CD4-positive, alpha-beta T cell (primary cell): ENCODE measurements around the gene ANAPC5. TPM values are rescaled to one million over a fixed set of nuclear protein-coding genes. Genes with fewer than 3 reads are reported as not detected.
"Not testable (repeated sequence)": the region's sequence is repeated elsewhere in the genome, so short reads cannot be mapped to it uniquely, and the experiment has no call there.

Source experiments
- ATAC-seq: fragments of 200-7000 bp; cut with Tn5 transposase; one replicate; pipeline ENCODE4 v1.10.0; 2022; ENCODE audit warnings: mild to moderate bottlenecking; ENCODE audit not compliant: poor library complexity
- CTCF ChIA-PET: fragments of 350-600 bp; sonication (Branson Sonifier 250); formaldehyde crosslinking; loops from one replicate; lab custom pipeline; 2021; ENCODE audit warnings: antibody characterized with exemption, inconsistent platforms; lab: Charles Lee
- POLR2A ChIA-PET: fragments of 350-600 bp; sonication (Branson Sonifier 250); formaldehyde crosslinking; loops from one replicate; lab custom pipeline; 2021; ENCODE audit warnings: antibody characterized with exemption, inconsistent platforms; lab: Charles Lee
- DNase-seq, 14 experiments: peaks; one replicate each; pipeline ENCODE4 v3.0.0-alpha.2; 2013 to 2020; ENCODE audit warnings: mixed read lengths in 2 of 14
- H3K27ac ChIP-seq, 2 donors: one replicate each; pipeline versions ENCODE4 v1.5.1 to v1.7.0; 2013; ENCODE audit warnings: low read length in 2 of 2, low read depth in 1 of 2, mild to moderate bottlenecking in 1 of 2
- H3K27me3 ChIP-seq, 2 experiments: 1 replicate in 1 of 2; 2 replicates in 1 of 2; pipeline versions ENCODE4 v1.6.1 to v1.7.0; 2013; ENCODE audit warnings: low read length in 2 of 2, control low read depth in 1 of 2, mild to moderate bottlenecking in 1 of 2, moderate library complexity in 1 of 2; ENCODE audit not compliant: insufficient read depth in 2 of 2, control insufficient read depth in 1 of 2
- H3K36me3 ChIP-seq: one replicate; pipeline ENCODE4 v1.6.1; 2013; ENCODE audit warnings: low read length, control low read depth; ENCODE audit not compliant: insufficient read depth
- H3K4me1 ChIP-seq: one replicate; pipeline ENCODE4 v1.6.1; 2013; ENCODE audit warnings: low read length, control low read depth; ENCODE audit not compliant: insufficient read depth
- H3K4me3 ChIP-seq: one replicate; pipeline ENCODE4 v1.5.1; 2013; ENCODE audit warnings: mild to moderate bottlenecking, low read length, moderate library complexity
- H3K9me3 ChIP-seq, 2 experiments: 1 replicate in 1 of 2; 2 replicates in 1 of 2; pipeline versions ENCODE4 v1.6.1 to v1.7.0; 2013; ENCODE audit warnings: low read length in 2 of 2, mild to moderate bottlenecking in 2 of 2, control low read depth in 1 of 2, moderate library complexity in 1 of 2; ENCODE audit not compliant: control insufficient read depth in 1 of 2, insufficient read depth in 1 of 2
- H3K27ac Mint-ChIP-seq: one replicate; pipeline ENCODE4 v1.8.0; 2020; ENCODE audit warnings: mixed read lengths
- H3K27me3 Mint-ChIP-seq: one replicate; pipeline ENCODE4 v1.8.0; 2021; ENCODE audit warnings: mixed read lengths
- H3K36me3 Mint-ChIP-seq: one replicate; pipeline ENCODE4 v1.8.0; 2021; ENCODE audit warnings: low read depth, mixed read lengths
- H3K4me1 Mint-ChIP-seq: one replicate; pipeline ENCODE4 v1.8.0; 2021; ENCODE audit warnings: low read depth, mixed read lengths
- H3K4me3 Mint-ChIP-seq: one replicate; pipeline ENCODE4 v1.8.0; 2020; ENCODE audit warnings: mild to moderate bottlenecking, mixed read lengths
- H3K9me3 Mint-ChIP-seq: one replicate; pipeline ENCODE4 v1.8.0; 2020; ENCODE audit warnings: mixed read lengths
- intact Hi-C, 2 experiments: fragments of 100-400 bp; cut with DNase I in 1 of 2; cut with micrococcal nuclease in 1 of 2; formaldehyde crosslinking; loops; one replicate each; pipeline versions ENCODE4 v1.15.1 to v1.9.0; 2023 to 2025; cut with DNase I, micrococcal nuclease
- total RNA-seq, 174 experiments: library from RNA in 2 of 174; stranded (reverse) in 2 of 174; gene quantifications; one replicate each; pipeline ENCODE4 v1.2.3 and lab custom pipeline; 2021 to 2026
- TF ChIP-seq, protein P1 (sequence below): fragments of 200-600 bp; IDR thresholded peaks from one replicate; pipeline ENCODE4 v1.8.0; 2022; ENCODE audit warnings: antibody characterized with exemption, mild to moderate bottlenecking

Gene ANAPC5
- total RNA-seq, 2 experiments from 2014 or later = 88.2 to 96.2 TPM

DNA sequence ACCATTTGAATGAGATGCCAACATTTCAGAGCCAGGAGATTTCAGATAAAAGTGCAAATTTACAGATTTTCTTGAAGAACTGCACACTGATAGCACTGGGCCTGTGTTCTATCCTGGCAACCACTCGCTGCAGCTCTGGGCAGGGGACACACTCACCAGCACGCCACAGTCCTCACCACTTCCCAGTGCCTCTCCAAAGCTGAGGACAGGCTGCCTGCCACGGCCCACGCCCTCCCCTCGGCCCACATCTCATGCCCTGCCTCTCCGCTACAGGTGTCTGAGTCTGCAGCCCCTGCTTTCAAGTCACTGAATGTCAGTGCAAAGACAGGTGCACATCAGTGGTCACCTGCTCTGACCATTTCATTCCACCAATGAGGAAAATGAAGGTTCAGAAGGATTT is 68.4 kb downstream of the ANAPC5 start:
- no peak overlapping the region for H3K27ac Mint-ChIP-seq
- no peak overlapping the region for H3K4me3 ChIP-seq
- POLR2A ChIA-PET = no interaction called here
- H3K9me3 Mint-ChIP-seq = no peaks in the 10 kb centered on the region
- H3K27me3 Mint-ChIP-seq = no peaks in the 10 kb centered on the region
- TF ChIP-seq, protein P1, sequence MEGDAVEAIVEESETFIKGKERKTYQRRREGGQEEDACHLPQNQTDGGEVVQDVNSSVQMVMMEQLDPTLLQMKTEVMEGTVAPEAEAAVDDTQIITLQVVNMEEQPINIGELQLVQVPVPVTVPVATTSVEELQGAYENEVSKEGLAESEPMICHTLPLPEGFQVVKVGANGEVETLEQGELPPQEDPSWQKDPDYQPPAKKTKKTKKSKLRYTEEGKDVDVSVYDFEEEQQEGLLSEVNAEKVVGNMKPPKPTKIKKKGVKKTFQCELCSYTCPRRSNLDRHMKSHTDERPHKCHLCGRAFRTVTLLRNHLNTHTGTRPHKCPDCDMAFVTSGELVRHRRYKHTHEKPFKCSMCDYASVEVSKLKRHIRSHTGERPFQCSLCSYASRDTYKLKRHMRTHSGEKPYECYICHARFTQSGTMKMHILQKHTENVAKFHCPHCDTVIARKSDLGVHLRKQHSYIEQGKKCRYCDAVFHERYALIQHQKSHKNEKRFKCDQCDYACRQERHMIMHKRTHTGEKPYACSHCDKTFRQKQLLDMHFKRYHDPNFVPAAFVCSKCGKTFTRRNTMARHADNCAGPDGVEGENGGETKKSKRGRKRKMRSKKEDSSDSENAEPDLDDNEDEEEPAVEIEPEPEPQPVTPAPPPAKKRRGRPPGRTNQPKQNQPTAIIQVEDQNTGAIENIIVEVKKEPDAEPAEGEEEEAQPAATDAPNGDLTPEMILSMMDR = no peak
- DNase-seq (no peak), ATAC-seq (no peak)
- intact Hi-C loops = no loop called here
- CTCF ChIA-PET = no interaction called here
- H3K27ac ChIP-seq = no peak overlapping the region
- H3K36me3 ChIP-seq = peaks cover 3% of the 10 kb centered on the region
- no peaks in the 10 kb centered on the region for H3K27me3 ChIP-seq
- H3K4me1 ChIP-seq = peaks cover 8% of the 10 kb centered on the region
- no peak overlapping the region for H3K4me3 Mint-ChIP-seq
- H3K4me1 Mint-ChIP-seq = peaks cover 8% of the 10 kb centered on the region
- no peaks in the 10 kb centered on the region for H3K9me3 ChIP-seq
- peaks cover under 1% of the 10 kb centered on the region for H3K36me3 Mint-ChIP-seq

DNA sequence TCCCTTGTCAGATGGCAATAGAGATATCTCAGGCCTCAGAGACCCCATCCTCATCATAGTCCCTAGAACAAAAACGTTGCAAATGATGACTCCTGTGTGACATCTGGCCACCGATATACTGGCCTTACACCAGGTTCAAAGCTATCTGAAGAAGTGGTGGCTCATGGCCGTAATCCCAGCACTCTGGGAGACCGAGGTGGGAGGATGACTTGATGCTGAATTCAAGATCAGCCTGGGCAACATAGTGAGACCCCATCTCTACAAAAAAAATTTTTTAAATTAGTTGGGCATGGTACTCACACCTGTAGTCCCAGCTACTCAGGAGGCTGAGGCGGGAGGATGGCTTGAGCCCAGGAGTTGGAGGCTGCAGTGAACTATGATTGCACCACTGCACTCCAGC is 68.8 kb downstream of the ANAPC5 start:
- intact Hi-C loops = no loop called here
- Mint-ChIP-seq H3K4me3 (no peak overlapping the region), H3K27ac (no peak overlapping the region), H3K36me3 (peaks cover 5% of the 10 kb centered on the region), H3K9me3 (no peaks in the 10 kb centered on the region), H3K4me1 (peaks cover 5% of the 10 kb centered on the region), H3K27me3 (no peaks in the 10 kb centered on the region)
- CTCF ChIA-PET = no interaction called here
- TF ChIP-seq, protein P1 = no peak
- no peaks in the 10 kb centered on the region for H3K9me3 ChIP-seq
- H3K4me1 ChIP-seq = peaks cover 5% of the 10 kb centered on the region
- no peak overlapping the region for H3K27ac ChIP-seq
- peaks cover 5% of the 10 kb centered on the region for H3K36me3 ChIP-seq
- DNase-seq (no peak), ATAC-seq (no peak)
- H3K4me3 ChIP-seq = no peak overlapping the region
- no peaks in the 10 kb centered on the region for H3K27me3 ChIP-seq
- POLR2A ChIA-PET = no interaction called here

DNA sequence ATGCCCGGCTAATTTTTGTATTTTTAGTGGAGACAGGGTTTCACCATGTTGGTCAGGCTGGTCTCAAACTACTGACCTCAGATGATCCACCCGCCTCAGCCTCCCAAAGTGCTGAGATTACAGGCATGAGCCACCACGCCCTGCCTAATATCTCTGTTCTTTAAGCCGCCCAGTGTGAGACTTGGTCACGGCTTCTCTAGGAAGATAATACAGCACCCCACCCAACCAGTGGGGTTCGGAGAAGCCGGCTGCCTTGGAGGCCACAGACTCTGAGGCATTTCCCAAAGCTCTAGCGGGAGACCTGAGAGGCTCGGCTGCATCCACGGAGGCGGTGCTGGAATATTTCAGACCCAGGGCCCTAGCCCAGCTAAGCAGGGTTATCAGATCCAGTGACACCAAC is 69.3 kb downstream of the ANAPC5 start:
- H3K4me1 ChIP-seq, ATAC-seq, H3K36me3 Mint-ChIP-seq, H3K27ac Mint-ChIP-seq, POLR2A ChIA-PET, H3K4me3 ChIP-seq, H3K36me3 ChIP-seq, H3K27me3 Mint-ChIP-seq, H3K27ac ChIP-seq, H3K9me3 ChIP-seq, H3K9me3 Mint-ChIP-seq, H3K4me1 Mint-ChIP-seq, DNase-seq, H3K4me3 Mint-ChIP-seq, H3K27me3 ChIP-seq, CTCF ChIA-PET, intact Hi-C loops: not testable (repeated sequence)

DNA sequence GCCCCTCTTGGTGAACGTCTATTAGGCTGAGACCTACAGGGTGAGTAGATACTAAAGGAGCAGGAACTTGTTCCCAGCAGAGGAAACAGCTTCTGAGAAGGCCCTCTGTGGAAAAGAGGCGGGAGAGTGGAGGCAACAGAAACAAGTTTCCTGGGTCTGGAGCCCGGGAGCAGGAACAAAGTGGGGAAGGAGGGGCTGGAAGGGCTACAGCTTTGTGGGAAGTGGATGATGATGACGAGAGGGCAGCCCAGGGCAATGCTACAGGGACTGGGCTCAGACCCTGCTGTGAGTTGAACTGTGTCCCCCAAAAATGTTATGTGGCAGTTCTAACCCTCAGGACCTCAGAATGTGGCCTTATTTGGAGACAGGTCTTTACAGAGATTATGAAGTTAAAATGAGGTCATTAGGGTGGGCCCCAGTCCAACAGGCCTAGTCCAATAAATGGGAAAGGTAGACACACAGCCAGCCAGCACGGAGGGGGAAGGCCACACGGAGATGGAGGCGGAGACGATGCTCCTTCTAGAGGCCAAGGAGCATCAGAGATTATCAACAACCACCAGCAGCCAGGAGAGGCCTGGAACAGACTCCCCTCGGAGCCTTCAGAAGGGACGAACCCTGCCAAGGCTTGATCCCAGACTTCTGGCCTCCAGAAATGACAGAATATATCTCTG is 70.0 kb downstream of the ANAPC5 start:
- H3K27ac ChIP-seq = no peak overlapping the region
- H3K4me1 ChIP-seq = peaks cover 4% of the 10 kb centered on the region
- no peaks in the 10 kb centered on the region for H3K27me3 ChIP-seq
- no peaks in the 10 kb centered on the region for H3K9me3 ChIP-seq
- Mint-ChIP-seq H3K36me3 (peaks cover 13% of the 10 kb centered on the region), H3K4me3 (no peak overlapping the region), H3K27ac (no peak overlapping the region), H3K4me1 (peaks cover 3% of the 10 kb centered on the region), H3K9me3 (no peaks in the 10 kb centered on the region), H3K27me3 (no peaks in the 10 kb centered on the region)
- no peak overlapping the region for H3K4me3 ChIP-seq
- no peak for DNase-seq
- intact Hi-C loops = no loop called here
- ChIA-PET POLR2A (no interaction called here), CTCF (no interaction called here)
- peaks cover 6% of the 10 kb centered on the region for H3K36me3 ChIP-seq
- no peak for ATAC-seq
- TF ChIP-seq, protein P1 = no peak

DNA sequence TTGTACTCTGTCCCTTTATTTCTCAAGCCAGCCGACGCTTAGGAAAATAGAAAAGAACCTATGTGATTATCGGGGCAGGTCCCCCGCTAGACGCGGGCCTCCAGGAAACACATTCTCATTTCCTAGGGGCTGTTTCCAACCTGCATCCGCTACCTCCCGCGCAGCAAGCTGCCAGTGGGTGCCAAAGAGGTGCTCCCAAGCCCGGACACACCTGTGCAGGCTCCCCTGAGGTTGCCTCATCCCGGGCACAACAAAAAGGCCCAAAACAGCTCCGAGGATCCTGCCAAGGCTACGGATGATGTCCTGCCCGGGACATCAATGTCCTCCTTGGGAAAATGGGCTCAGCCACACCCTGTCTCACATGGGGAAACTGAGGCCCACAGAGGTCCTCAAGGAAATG is 71.1 kb downstream of the ANAPC5 start:
- H3K4me1 Mint-ChIP-seq, intact Hi-C loops, H3K9me3 ChIP-seq, CTCF ChIA-PET, POLR2A ChIA-PET, H3K27ac Mint-ChIP-seq, H3K4me1 ChIP-seq, H3K4me3 Mint-ChIP-seq, DNase-seq, ATAC-seq, H3K27ac ChIP-seq, H3K36me3 ChIP-seq, H3K27me3 Mint-ChIP-seq, H3K4me3 ChIP-seq, H3K9me3 Mint-ChIP-seq, H3K27me3 ChIP-seq: not testable (repeated sequence)
- H3K36me3 Mint-ChIP-seq = peaks cover 16% of the 10 kb centered on the region
